HepG2 (cell line): ENCODE measurements around the gene ECHS1. TPM values are rescaled to one million over a fixed set of nuclear protein-coding genes. Genes with fewer than 3 reads are reported as not detected.

Source experiments
- AKNA ChIP-seq: sonication (generic); formaldehyde crosslinking; IDR thresholded peaks from 2 replicates; pipeline ENCODE4 v1.4.0; 2020; ENCODE audit warnings: missing genetic modification reagents, borderline replicate concordance
- ETV5 ChIP-seq: IDR thresholded peaks from 2 replicates; pipeline ENCODE4 v1.6.1; 2018; ENCODE audit warnings: missing biosample characterization, missing genetic modification reagents, inconsistent platforms, borderline replicate concordance
- HOXD1 ChIP-seq: sonication (generic); formaldehyde crosslinking; IDR thresholded peaks from 2 replicates; pipeline ENCODE4 v1.5.0; 2020; ENCODE audit warnings: missing genetic modification reagents
- JDP2 ChIP-seq: sonication (generic); formaldehyde crosslinking; IDR thresholded peaks from 2 replicates; pipeline ENCODE4 v1.8.1; 2022; ENCODE audit warnings: missing genetic modification reagents, borderline replicate concordance
- MAX ChIP-seq: IDR thresholded peaks from 2 replicates; pipeline ENCODE4 v1.6.1; 2012; ENCODE audit warnings: inconsistent platforms
- MXD3 ChIP-seq: IDR thresholded peaks from 2 replicates; pipeline ENCODE4 v1.6.1; 2016; ENCODE audit warnings: mild to moderate bottlenecking, missing biosample characterization, missing genetic modification reagents
- MXD4 ChIP-seq: IDR thresholded peaks from 2 replicates; pipeline ENCODE4 v1.6.1; 2016; ENCODE audit warnings: mild to moderate bottlenecking, missing biosample characterization, missing genetic modification reagents
- NCOA5 ChIP-seq: sonication (generic); formaldehyde crosslinking; IDR thresholded peaks from 2 replicates; pipeline ENCODE4 v1.4.0; 2020; ENCODE audit warnings: missing genetic modification reagents
- NFE2L1 ChIP-seq: sonication (generic); formaldehyde crosslinking; IDR thresholded peaks from 2 replicates; pipeline ENCODE4 v1.4.0; 2020; ENCODE audit warnings: missing genetic modification reagents, mild to moderate bottlenecking, borderline replicate concordance
- PBX3 ChIP-seq: sonication (generic); formaldehyde crosslinking; IDR thresholded peaks from 2 replicates; pipeline ENCODE4 v1.8.1; 2023; ENCODE audit warnings: missing genetic modification reagents, inconsistent platforms, borderline replicate concordance
- RBFOX2 ChIP-seq: fragments of 200-400 bp; formaldehyde crosslinking; IDR thresholded peaks from 2 replicates; pipeline ENCODE4 v1.6.1; 2017; ENCODE audit warnings: low read depth, mild to moderate bottlenecking, low read length
- ZBTB7A ChIP-seq: sonication (generic); formaldehyde crosslinking; IDR thresholded peaks from 2 replicates; pipeline ENCODE4 v1.8.0; 2022; ENCODE audit warnings: mild to moderate bottlenecking, missing genetic modification reagents
- ZHX1 ChIP-seq: sonication (generic); formaldehyde crosslinking; IDR thresholded peaks from 2 replicates; pipeline ENCODE4 v1.8.1; 2022; ENCODE audit warnings: low read depth, mild to moderate bottlenecking, missing genetic modification reagents
- ZNF124 ChIP-seq: sonication (generic); formaldehyde crosslinking; IDR thresholded peaks from 2 replicates; pipeline ENCODE4 v1.4.0; 2020; ENCODE audit warnings: missing genetic modification reagents
- ZNF17 ChIP-seq: sonication (generic); formaldehyde crosslinking; IDR thresholded peaks from 2 replicates; pipeline ENCODE4 v1.5.0; 2020; ENCODE audit warnings: mild to moderate bottlenecking, missing genetic modification reagents
- ZNF691 ChIP-seq: sonication (generic); formaldehyde crosslinking; IDR thresholded peaks from 2 replicates; pipeline ENCODE4 v1.4.0; 2020; ENCODE audit warnings: missing genetic modification reagents, low read depth, mild to moderate bottlenecking, borderline replicate concordance
- ZNF850 ChIP-seq: sonication (generic); formaldehyde crosslinking; conservative IDR thresholded peaks from 2 replicates; pipeline ENCODE4 v1.9.0; 2021; ENCODE audit warnings: mild to moderate bottlenecking, missing genetic modification reagents
- ZSCAN9 ChIP-seq: IDR thresholded peaks from 2 replicates; pipeline ENCODE4 v1.6.1; 2016; ENCODE audit warnings: borderline replicate concordance
- polyA plus RNA-seq, 8 experiments: library from polyadenylated mRNA; depleted of rRNA in 3 of 8; stranded (reverse) in 7 of 8; unstranded in 1 of 8; fragments of >200 nt; fragmentation: Illumina TruSeq in 4 of 8; extraction: Trizol in 4 of 8; gene quantifications; 2 replicates each; pipeline versions ENCODE4 v1.2.1 to v1.2.3, GENCODE V29; 2011 to 2016; ENCODE audit warnings: low read depth in 4 of 8, missing spikeins in 1 of 8, mixed read lengths in 1 of 8; ENCODE audit not compliant: insufficient read depth in 1 of 8
- total RNA-seq, 5 experiments: library from RNA; depleted of rRNA; stranded (reverse); fragments of >200 nt; fragmentation: Illumina TruSeq; extraction: Trizol; gene quantifications; 2 replicates each; pipeline ENCODE4 v1.2.3, GENCODE V29; 2016; ENCODE audit warnings: low read depth in 1 of 5

ECHS1 gene
- total and polyA plus RNA-seq, 2 of the 13 experiments (the other 11 are each of a cell fraction or from before 2014, with no cell fraction given), result 32.7 to 195 TPM

- TF ChIP-seq ZHX1 (CRISPR knock-in tag), result peak; percentile 17; the same call in 1 of the 2 replicates
- no peak for TF ChIP-seq JDP2
- no peak; the same call in 1 of the 2 replicates for TF ChIP-seq PBX3 (CRISPR knock-in tag)
- no peak for TF ChIP-seq ZNF17 (CRISPR knock-in tag)
- no peak for TF ChIP-seq NFE2L1 (CRISPR knock-in tag)
- no peak for TF ChIP-seq HOXD1 (CRISPR knock-in tag)
- peak; percentile 86 for TF ChIP-seq ETV5 (CRISPR knock-in tag)
- TF ChIP-seq MXD3 (CRISPR knock-in tag), result peak; percentile 36; the same call in 1 of the 2 replicates
- peak; percentile 44; the same call in 1 of the 2 replicates for TF ChIP-seq ZNF124 (CRISPR knock-in tag)
- no peak for TF ChIP-seq AKNA (CRISPR knock-in tag)
- peak; percentile 77; the same call in 1 of the 2 replicates for TF ChIP-seq ZNF691
- TF ChIP-seq RBFOX2, result peak; percentile 86
- no peak for TF ChIP-seq ZSCAN9 (CRISPR knock-in tag)
- 0 out of 2 replicates have a peak, but pooled peaks have one; percentile 3 for TF ChIP-seq ZNF850 (CRISPR knock-in tag)
- TF ChIP-seq ZBTB7A, result peak; percentile 89
- TF ChIP-seq MAX, result peak; percentile 94
- TF ChIP-seq MXD4 (CRISPR knock-in tag), result peak; percentile 77
- TF ChIP-seq NCOA5, result no peak
These were observed 15.6 kb downstream of the ECHS1 start, which contains the start of gene FUOM (continued) for GRCh38 chr10:133357285-133358161.
